GM19372 (cell line): ENCODE data around the gene ST7L.

ENCODE experiments used
- ATAC-seq: cut with Tn5 transposase; IDR thresholded peaks from one replicate; pipeline ENCODE4 v1.9.1; 2021; ENCODE audit warnings: mild to moderate bottlenecking, low read depth, moderate library complexity; ENCODE audit not compliant: unreplicated experiment

ST7L gene

DNA sequence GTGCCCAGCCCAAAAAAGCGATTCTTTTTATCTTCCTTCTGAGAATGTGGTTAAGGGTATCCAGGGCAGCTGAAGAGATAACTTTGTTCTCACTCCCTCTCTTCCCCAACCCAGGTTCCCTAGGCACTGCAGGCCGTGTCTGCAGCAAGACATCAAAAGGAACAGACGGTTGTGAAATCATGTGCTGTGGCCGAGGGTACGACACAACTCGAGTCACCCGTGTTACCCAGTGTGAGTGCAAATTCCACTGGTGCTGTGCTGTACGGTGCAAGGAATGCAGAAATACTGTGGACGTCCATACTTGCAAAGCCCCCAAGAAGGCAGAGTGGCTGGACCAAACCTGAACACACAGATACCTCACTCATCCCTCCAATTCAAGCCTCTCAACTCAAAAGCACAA lies 98.8 kb downstream of the ST7L start:
- no peak for ATAC-seq

- ATAC-seq: no peak
Observed at GRCh38 chr1:112518186-112518585, 100.8 kb downstream of the ST7L start.

GRCh38 chr1:112517646-112518045 lies 101.3 kb downstream of the ST7L start:
- ATAC-seq: no peak

DNA sequence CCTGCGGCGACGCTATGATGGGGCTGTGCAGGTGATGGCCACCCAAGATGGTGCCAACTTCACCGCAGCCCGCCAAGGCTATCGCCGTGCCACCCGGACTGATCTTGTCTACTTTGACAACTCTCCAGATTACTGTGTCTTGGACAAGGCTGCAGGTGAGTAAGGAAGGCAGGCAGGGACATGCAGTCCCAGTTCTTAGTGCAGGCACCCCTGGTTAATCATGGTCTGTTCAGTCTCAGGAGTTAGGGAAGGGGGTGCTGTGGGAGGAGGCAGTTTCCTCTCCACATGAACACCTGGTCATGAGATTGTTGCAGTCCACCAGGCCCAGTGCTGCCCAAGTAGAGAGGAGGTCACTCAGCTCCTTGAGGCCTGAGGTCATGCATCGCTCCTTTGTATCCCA lies 101.7 kb downstream of the ST7L start:
- no peak for ATAC-seq

DNA sequence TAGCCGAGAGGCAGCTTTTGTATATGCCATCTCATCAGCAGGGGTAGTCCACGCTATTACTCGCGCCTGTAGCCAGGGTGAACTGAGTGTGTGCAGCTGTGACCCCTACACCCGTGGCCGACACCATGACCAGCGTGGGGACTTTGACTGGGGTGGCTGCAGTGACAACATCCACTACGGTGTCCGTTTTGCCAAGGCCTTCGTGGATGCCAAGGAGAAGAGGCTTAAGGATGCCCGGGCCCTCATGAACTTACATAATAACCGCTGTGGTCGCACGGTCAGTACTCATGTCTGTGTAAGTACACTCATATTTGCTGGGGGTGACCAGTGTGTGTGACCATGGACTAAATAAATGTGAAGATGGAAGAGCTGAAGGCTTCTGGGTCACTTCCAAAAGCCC lies 102.8 kb downstream of the ST7L start:
- ATAC-seq: no peak

DNA sequence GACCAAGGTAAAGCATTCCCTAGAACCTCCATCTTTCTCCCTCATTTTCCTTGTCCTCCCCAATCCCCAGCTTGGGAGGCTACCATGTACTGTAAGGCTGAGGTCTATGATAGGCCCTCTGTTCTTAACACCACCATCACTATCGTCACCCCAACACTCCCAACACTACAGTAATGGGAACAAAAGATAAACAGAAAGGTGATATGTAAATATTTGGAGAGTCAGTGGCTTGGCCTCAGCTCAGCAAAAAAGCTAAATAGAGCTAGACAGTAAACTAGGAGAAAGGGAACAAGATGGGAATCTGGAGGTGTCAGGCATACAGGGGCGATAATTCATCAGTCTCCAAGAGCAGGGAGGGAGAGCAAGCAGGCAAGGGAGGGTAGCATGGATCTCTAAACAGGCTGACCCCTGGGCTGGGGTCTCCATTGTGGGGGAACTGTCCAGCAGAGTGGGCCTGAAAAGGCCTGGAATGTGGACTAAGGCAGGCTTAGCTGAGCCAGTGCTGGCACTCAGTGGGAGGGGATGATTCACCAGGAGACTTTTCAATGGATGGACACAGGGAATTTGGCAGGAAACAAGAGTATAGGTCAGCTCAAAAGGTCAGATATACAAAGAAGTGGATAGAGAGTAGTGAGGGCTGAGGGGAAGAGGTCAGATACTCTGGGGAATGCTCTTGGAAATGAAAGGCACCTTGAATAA lies 103.5 kb downstream of the ST7L start:
- ATAC-seq: no peak

DNA sequence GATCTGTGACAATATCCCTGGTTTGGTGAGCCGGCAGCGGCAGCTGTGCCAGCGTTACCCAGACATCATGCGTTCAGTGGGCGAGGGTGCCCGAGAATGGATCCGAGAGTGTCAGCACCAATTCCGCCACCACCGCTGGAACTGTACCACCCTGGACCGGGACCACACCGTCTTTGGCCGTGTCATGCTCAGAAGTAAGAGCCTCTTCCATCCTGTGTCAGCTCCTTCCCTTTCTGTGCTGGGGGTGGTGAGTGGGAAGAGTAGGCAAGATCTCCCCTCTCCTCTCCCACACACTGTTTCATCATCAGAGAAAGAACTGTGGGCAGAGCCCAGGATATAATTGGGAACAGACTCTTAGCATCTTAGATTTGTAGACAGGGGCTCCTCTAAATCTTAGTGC lies 104.0 kb downstream of the ST7L start:
- ATAC-seq: no peak

- ATAC-seq: no peak
Observed at GRCh38 chr1:112513112-112513870, 105.7 kb downstream of the ST7L start.

GRCh38 chr1:112511897-112512296 lies 107.0 kb downstream of the ST7L start:
- ATAC-seq: no peak

GRCh38 chr1:112510340-112510739 lies 108.6 kb downstream of the ST7L start:
- ATAC-seq: no peak

GRCh38 chr1:112509660-112510178 lies 109.2 kb downstream of the ST7L start:
- ATAC-seq: no peak

GRCh38 chr1:112509005-112509659 lies 109.8 kb downstream of the ST7L start:
- peak; percentile 19 for ATAC-seq

DNA sequence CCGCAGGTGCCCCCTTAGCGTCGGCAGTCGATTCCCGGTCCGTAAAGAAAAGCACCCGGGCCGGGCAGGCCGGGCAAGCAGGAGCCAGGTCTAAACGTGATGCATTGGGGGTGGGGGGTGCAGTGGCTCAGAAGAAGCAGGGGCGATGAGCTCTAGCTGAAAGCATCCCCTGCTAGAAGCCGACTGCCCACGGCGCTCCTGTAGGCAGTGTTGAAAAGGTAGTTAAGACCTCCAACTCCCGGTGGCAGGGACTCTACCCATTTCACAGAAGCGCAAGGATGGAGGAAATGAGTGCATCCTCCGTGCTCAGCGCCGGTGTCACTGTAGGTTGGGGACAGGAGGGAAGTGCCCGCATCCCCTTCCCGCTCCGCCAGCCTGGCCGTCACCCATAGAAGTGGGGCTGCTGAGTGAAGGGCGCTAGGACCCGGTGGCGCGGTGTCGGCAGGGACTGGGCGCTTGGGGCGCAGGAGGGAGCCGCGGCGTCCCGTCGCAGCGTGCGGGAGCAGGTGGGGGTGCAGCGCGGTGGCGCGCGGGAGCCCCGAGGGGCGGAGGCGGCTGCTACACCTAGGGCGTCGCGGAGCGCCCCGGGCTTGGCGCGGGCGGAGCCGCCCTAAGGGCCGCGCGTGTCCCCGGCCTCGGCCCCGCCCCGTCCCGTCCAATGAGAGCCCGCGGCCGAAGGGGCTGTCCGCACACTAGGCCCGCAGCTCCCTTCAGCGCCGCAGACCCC lies 110.5 kb downstream of the ST7L start, which contains the start of gene WNT2B:
Gene WNT2B (plus strand): TSS at position 688 of the 727 bp plus-strand sequence. CDS start 298 bp downstream, outside the sequence.
- peak; percentile 79 for ATAC-seq

DNA sequence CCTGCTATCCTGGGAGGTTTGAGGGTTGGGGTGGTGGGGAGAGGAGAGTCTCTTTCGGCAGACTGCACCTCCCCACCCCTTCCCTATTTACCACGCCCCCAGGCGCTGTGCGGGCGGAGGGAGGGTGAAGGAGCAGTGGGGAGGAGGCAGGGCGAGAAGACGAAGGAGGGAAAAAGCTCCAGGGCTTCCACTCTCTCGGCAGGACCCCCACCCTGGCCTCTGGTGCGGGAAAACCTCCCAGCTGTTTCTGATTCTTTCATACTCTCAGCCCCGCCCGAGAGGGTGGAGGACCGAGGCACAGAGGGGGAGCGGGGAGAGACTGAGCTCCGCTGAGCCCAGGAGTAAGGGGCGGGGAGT lies 111.0 kb downstream of the ST7L start:
- ATAC-seq: no peak

GRCh38 chr1:112507336-112507735 lies 111.6 kb downstream of the ST7L start:
- no peak for ATAC-seq

- no peak for ATAC-seq
Observed at GRCh38 chr1:112506731-112507130, 112.2 kb downstream of the ST7L start.

- no peak for ATAC-seq
Observed at GRCh38 chr1:112506306-112506705, 112.6 kb downstream of the ST7L start.

DNA sequence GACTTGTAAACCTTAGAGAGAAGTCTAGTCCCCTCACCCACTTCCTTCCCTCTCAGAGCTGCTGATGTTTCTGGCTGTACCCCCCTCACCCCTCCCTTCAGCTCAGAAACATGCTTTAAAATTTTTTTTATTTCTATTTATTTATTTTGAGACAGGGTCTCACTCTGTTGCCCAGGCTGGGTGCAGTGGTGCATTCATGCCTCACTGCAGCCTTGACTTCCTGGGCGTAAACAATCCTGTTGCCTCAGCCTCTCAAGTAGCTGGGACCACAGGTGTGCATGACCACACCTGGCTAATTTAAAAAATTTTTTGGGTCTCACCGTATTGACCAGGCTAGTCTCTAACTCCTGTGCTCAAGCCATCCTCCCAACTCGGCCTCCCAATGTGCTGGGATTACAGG lies 113.1 kb downstream of the ST7L start:
- no peak for ATAC-seq

- no peak for ATAC-seq
Observed at GRCh38 chr1:112505400-112505785, 113.5 kb downstream of the ST7L start.

- ATAC-seq: no peak
Observed at GRCh38 chr1:112504661-112505399, 114.1 kb downstream of the ST7L start.
